Body of pancreas (tissue), 4 donors: Measurements from ENCODE around the gene ASMTL. TPM values are rescaled to one million over a fixed set of nuclear protein-coding genes. Genes with fewer than 3 reads are reported as not detected.
"Not testable (repeated sequence)": the region's sequence is repeated elsewhere in the genome, so short reads cannot be mapped to it uniquely, and the experiment has no call there.

Experiments
- ATAC-seq: fragments of 150-250 bp; one replicate; pipeline ENCODE4 v1.9.1; 2016
- DNase-seq, 4 donors: peaks; one replicate each; pipeline ENCODE4 v3.0.0-alpha.2; 2019
- H3K27ac ChIP-seq, 4 donors: fragments of 200-600 bp; sonication (generic); 1 replicate in 3 of 4; 2 replicates in 1 of 4; pipeline versions ENCODE4 v1.5.1 to v1.6.1; 2016 to 2019; ENCODE audit warnings: mild to moderate bottlenecking in 1 of 4, mixed read lengths in 1 of 4, moderate library complexity in 1 of 4
- H3K27me3 ChIP-seq, 2 donors: fragments of 200-600 bp; sonication (generic); one replicate each; pipeline ENCODE4 v1.6.0; 2016; ENCODE audit warnings: mild to moderate bottlenecking in 1 of 2
- H3K36me3 ChIP-seq, 2 donors: fragments of 200-600 bp; sonication (generic); replicated peaks in 1 of 2; 2 replicates each; pipeline ENCODE4 v1.5.1; 2016; ENCODE audit warnings: low read depth in 2 of 2; ENCODE audit not compliant: insufficient read depth in 1 of 2
- H3K4me1 ChIP-seq: fragments of 200-600 bp; sonication (generic); one replicate; pipeline ENCODE4 v1.6.0; 2016
- H3K4me3 ChIP-seq, 2 donors: fragments of 200-600 bp; sonication (generic); 1 replicate in 1 of 2; 2 replicates in 1 of 2; pipeline ENCODE4 v1.5.1; 2016 to 2019
- H3K9me3 ChIP-seq, 3 donors: fragments of 200-600 bp; sonication (generic); 1 replicate in 2 of 3; 2 replicates in 1 of 3; pipeline ENCODE4 v1.5.1; 2016
- POLR2A ChIP-seq, 3 donors: fragments of 450-650 bp; IDR thresholded peaks; one replicate each; pipeline ENCODE4 v1.6.1; 2016; ENCODE audit warnings: antibody characterized with exemption in 3 of 3, mild to moderate bottlenecking in 2 of 3
- WGBS, 2 donors: methylation state at CpG; one replicate each; pipeline ENCODE4 v1.1.5; 2017; 5-methylcytosine and 5-hydroxymethylcytosine counted together
- intact Hi-C: fragments of 100-400 bp; cut with DNase I; formaldehyde crosslinking; loops from one replicate; pipeline ENCODE4 v1.15.1; 2023
- total RNA-seq, 2 donors: library from RNA; depleted of rRNA; stranded (reverse); fragments of >200 nt; gene quantifications; one replicate each; pipeline ENCODE4 v1.1.0, GENCODE V29; 2016
- TF ChIP-seq, protein P1 (sequence below), 7 experiments: fragments of 450-650 bp in 4 of 7; fragments of 200-600 bp in 3 of 7; sonication (generic) in 3 of 7; IDR thresholded peaks; one replicate each; pipeline ENCODE4 v1.5.1; 2016 to 2019; ENCODE audit warnings: antibody characterized with exemption in 7 of 7

Gene ASMTL
- total RNA-seq, 2 donors from 2014 or later: 16.5 to 18.9 TPM

DNA sequence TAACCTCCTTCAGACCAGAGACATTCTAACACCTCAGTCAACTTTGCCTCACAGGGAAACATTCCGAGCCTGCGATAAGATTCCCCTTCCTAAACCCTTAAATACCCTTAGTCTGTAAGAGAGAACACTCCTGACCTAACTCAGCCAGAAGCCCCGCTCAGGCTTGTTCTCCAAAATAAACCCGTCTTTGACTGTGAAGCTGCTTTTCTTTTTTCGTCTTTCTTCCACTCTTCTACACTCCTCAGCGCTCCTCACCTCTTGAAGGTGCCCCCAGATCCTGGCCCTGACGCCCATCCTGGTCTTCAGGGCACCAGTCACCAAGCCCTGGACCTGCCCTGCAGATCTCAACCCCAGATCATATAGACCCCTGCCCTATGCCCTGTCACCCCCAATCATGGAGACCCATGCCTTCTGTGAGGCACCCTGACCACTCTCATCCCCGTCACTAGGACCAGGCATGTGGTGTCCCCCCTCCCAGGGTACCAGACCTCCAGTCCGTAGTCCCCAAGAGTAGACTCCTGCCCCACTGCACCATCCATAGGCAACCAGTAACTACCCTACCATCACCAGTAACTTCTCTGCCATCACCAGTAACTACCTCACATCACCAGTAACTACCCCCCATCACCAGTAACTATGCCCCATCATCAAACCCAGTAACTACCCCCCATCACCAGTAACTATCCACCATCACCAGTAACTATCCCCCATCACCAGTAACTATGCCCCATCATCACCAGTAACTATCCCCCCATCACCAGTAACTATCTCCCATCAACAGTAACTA lies 3.5 kb downstream of the ASMTL start:
- TF ChIP-seq POLR2A (IDR thresholded peaks at IDR 0.05): no peak
- TF ChIP-seq, protein P1, sequence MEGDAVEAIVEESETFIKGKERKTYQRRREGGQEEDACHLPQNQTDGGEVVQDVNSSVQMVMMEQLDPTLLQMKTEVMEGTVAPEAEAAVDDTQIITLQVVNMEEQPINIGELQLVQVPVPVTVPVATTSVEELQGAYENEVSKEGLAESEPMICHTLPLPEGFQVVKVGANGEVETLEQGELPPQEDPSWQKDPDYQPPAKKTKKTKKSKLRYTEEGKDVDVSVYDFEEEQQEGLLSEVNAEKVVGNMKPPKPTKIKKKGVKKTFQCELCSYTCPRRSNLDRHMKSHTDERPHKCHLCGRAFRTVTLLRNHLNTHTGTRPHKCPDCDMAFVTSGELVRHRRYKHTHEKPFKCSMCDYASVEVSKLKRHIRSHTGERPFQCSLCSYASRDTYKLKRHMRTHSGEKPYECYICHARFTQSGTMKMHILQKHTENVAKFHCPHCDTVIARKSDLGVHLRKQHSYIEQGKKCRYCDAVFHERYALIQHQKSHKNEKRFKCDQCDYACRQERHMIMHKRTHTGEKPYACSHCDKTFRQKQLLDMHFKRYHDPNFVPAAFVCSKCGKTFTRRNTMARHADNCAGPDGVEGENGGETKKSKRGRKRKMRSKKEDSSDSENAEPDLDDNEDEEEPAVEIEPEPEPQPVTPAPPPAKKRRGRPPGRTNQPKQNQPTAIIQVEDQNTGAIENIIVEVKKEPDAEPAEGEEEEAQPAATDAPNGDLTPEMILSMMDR (IDR thresholded peaks at IDR 0.05): no peak
- DNase-seq (peak in 1 of 4 donors; percentile 10), ATAC-seq (no peak)
- Histone ChIP-seq H3K4me3 (no peak overlapping the region), H3K27ac (no peak overlapping the region), H3K9me3 (no peaks in the 10 kb centered on the region), H3K4me1 (peaks cover 18% of the 10 kb centered on the region), H3K27me3 (no peaks in the 10 kb centered on the region), H3K36me3 (no peaks in the 10 kb centered on the region)
- intact Hi-C loops: loop anchor here (5.0 kb wide), 1 partner anchor 52 kb away; no protein-coding TSS in a partner anchor
- 91 to 92% methylated on average over 9 of the region's 9 CpGs for WGBS, 2 donors

DNA sequence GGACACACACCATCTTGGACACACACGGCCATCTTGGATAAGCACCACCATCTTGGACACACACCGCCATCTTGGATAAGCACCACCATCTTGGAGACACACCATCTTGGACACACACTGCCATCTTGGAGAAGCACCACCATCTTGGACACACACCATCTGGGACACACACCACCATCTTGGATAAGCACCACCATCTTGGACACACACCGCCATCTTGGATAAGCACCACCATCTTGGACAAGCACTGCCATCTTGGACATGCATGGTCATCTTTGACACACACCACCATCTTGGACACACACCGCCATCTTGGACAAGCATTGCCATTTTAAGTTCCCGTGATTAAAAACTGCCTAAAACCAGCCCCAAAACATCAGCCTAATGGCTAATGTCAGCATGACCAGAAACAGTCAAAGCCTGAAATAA lies 4.1 kb downstream of the ASMTL start:
- H3K27me3 ChIP-seq, H3K4me3 ChIP-seq, H3K36me3 ChIP-seq, ATAC-seq, H3K27ac ChIP-seq, H3K9me3 ChIP-seq: not testable (repeated sequence)
- intact Hi-C loops: loop anchor here (5.0 kb wide), 1 partner anchor 51 kb away; no protein-coding TSS in a partner anchor
- DNase-seq: peak in 2 of 4 donors; percentile 3 to 6
- H3K4me1 ChIP-seq: peaks cover 18% of the 10 kb centered on the region
- WGBS, 2 donors: 92 to 100% methylated on average over 5 of the region's 5 CpGs

DNA sequence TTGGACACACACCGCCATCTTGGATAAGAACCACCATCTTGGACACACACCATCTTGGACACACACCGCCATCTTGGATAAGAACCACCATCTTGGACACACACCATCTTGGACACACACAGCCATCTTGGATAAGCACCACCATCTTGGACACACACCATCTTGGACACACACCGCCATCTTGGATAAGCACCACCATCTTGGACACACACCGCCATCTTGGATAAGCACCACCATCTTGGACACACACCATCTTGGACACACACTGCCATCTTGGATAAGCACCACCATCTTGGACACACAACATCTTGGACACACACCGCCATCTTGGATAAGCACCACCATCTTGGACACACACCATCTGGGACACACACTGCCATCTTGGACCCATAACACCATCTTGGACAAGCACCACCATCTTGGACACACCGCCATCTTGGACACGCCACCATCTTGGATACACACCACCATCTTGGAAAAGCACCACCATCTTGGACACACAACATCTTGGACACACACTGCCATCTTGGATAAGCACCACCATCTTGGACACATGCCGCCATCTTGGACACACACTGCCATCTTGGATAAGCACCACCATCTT lies 4.6 kb downstream of the ASMTL start:
- not testable (repeated sequence) for DNase-seq, ATAC-seq, H3K4me3 ChIP-seq, H3K36me3 ChIP-seq, H3K27ac ChIP-seq, H3K27me3 ChIP-seq, H3K9me3 ChIP-seq
- intact Hi-C loops: loop anchor here (5.0 kb wide), 1 partner anchor 51 kb away; no protein-coding TSS in a partner anchor
- WGBS, 2 donors: 90 to 95% methylated on average over 8 of the region's 8 CpGs
- H3K4me1 ChIP-seq: peaks cover 18% of the 10 kb centered on the region

DNA sequence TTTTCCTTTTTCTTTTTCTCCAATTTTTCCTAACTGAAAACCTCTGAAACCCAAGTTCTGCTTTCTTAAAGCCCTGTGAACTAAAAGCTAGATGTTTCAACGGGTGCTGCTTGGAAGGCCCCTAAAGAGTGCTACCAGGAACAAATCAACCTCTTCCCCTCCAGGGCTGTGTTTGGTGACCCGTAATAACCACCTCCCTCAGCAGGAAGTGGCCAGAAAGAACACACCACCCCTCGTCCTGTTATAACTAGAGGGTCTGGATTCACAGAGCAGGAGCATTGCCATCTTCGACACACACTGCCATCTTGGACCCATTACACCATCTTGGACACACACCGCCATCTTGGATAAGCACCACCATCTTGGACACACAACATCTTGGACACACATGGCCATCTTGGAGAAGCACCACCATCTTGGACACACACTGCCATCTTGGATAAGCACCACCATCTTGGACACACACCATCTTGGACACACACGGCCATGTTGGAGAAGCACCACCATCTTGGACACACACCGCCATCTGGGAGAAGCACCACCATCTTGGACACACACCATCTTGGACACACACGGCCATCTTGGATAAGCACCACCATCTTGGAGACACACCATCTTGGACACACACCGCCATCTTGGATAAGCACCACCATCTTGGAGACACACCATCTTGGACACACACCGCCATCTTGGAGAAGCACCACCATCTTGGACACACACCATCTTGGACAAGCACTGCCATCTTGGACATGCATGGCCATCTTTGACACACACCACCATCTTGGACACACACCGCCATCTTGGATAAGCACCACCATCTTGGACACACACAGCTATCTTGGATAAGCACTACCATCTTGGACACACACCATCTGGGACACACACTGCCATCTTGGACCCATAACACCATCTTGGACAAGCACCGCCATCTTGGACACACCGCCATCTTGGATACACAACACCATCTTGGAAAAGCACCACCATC lies 5.4 kb downstream of the ASMTL start:
- 85 to 95% methylated on average over 12 to 13 of the region's 13 CpGs for WGBS, 2 donors
- not testable (repeated sequence) for H3K4me3 ChIP-seq, H3K36me3 ChIP-seq, H3K27me3 ChIP-seq, ATAC-seq, H3K9me3 ChIP-seq, H3K27ac ChIP-seq
- peak in 1 of 4 donors; percentile 2 for DNase-seq
- intact Hi-C loops: loop anchor here (5.0 kb wide), 1 partner anchor 50 kb away; no protein-coding TSS in a partner anchor
- peaks cover 17% of the 10 kb centered on the region for H3K4me1 ChIP-seq

DNA sequence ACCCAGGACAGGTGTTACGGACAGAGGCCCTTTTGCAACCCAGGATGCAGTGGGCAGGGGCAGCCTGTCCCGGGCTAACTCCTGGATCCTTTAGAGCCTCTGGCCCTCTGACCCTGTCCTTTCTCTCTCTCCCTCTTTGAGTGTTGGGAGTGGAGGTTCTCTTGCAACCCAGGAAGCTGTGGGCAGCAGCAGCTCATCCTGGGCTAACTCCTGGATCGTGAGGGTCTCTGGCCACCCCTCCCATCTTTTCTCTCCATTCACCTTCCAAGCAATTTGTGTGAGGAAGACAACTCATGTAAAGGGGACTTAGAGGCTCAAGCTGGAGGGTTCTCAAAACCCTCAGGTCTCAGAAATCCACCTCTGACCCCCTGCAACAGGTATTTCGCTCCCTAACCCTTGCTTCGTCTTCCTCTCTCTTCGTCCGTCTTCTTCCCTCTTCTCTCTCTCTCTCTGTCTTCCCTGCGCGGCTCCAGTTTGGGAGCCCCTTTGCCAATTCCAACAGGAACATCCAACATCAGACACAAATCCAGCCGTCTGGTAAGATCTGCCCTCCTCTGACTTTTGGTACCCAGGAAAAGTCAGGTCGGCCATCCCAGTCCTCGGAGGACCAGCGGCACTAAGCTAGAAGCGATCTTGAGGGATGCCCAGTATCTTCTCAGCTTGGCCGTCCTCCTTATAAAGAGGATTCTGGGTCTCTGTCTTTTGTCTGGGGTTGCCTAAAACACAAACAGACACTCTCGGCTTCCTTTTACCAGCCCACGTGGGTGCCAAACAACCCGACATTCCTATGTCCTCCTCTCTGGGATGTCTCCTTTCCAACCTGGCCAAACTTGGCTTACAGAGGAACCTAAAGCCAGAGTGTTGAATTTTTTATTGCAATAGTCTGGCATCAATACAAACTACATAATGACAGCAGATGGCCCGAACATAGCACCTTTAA lies 7.9 kb downstream of the ASMTL start:
- 90 to 95% methylated on average over 19 of the region's 19 CpGs for WGBS, 2 donors
- no peak for ATAC-seq
- Histone ChIP-seq H3K27me3 (no peaks in the 10 kb centered on the region), H3K9me3 (no peaks in the 10 kb centered on the region), H3K4me3 (no peak overlapping the region), H3K4me1 (no peaks in the 10 kb centered on the region), H3K36me3 (no peaks in the 10 kb centered on the region), H3K27ac (no peak overlapping the region)
- intact Hi-C loops: loop anchor here (5.0 kb wide), 1 partner anchor 48 kb away; no protein-coding TSS in a partner anchor
- TF ChIP-seq POLR2A (IDR thresholded peaks at IDR 0.05): no peak
- TF ChIP-seq, protein P1 (IDR thresholded peaks at IDR 0.05): no peak
- DNase-seq: peak in 1 of 4 donors; percentile 4
